CD14-positive monocyte (primary cell): ENCODE data around the gene KIF26A. TPM values are rescaled to one million over a fixed set of nuclear protein-coding genes. Genes with fewer than 3 reads are reported as not detected.

Experiments used
- DNase-seq, 3 donors: peaks; one replicate each; pipeline ENCODE4 v3.0.0-alpha.2; 2011 to 2022
- H2AFZ ChIP-seq: 2 replicates; pipeline ENCODE4 v1.6.0; 2012; ENCODE audit warnings: mild to moderate bottlenecking, low read depth, low read length, inconsistent platforms; ENCODE audit not compliant: insufficient read depth, poor library complexity, severe bottlenecking
- H3K27ac ChIP-seq, 2 donors: 1 replicate in 1 of 2; 2 replicates in 1 of 2; pipeline ENCODE4 v1.5.1; 2012 to 2013; ENCODE audit warnings: low read length in 2 of 2, control low read depth in 1 of 2, inconsistent platforms in 1 of 2, low read depth in 1 of 2, mild to moderate bottlenecking in 1 of 2
- H3K27me3 ChIP-seq, 2 donors: one replicate each; pipeline versions ENCODE4 v1.6.0 to v1.6.1; 2011 to 2013; ENCODE audit warnings: low read length in 2 of 2; ENCODE audit not compliant: control insufficient read depth in 2 of 2, insufficient read depth in 2 of 2
- H3K36me3 ChIP-seq, 2 donors: replicated peaks in 1 of 2; 1 replicate in 1 of 2; 2 replicates in 1 of 2; pipeline versions ENCODE4 v1.5.1 to v1.6.1; 2012 to 2013; ENCODE audit warnings: low read length in 2 of 2, control low read depth in 1 of 2, inconsistent platforms in 1 of 2, mild to moderate bottlenecking in 1 of 2; ENCODE audit not compliant: insufficient read depth in 2 of 2, control insufficient read depth in 1 of 2
- H3K4me1 ChIP-seq, 2 donors: 1 replicate in 1 of 2; 2 replicates in 1 of 2; pipeline versions ENCODE4 v1.5.1 to v1.6.1; 2012 to 2013; ENCODE audit warnings: low read length in 2 of 2, control low read depth in 1 of 2, inconsistent platforms in 1 of 2, mild to moderate bottlenecking in 1 of 2, moderate library complexity in 1 of 2; ENCODE audit not compliant: insufficient read depth in 2 of 2, control insufficient read depth in 1 of 2
- H3K4me2 ChIP-seq: replicated peaks from 2 replicates; pipeline ENCODE3; 2012; ENCODE audit warnings: low read length, moderate library complexity, mild to moderate bottlenecking; ENCODE audit not compliant: poor library complexity, severe bottlenecking; ENCODE audit errors: extremely low read depth
- H3K4me3 ChIP-seq, 3 experiments: fragments of 200-600 bp in 1 of 3; sonication (generic) in 1 of 3; replicated peaks in 1 of 3; 1 replicate in 2 of 3; 2 replicates in 1 of 3; pipeline ENCODE4 v1.5.1; 2011 to 2013; ENCODE audit warnings: low read length in 3 of 3, mild to moderate bottlenecking in 3 of 3, control low read depth in 2 of 3, low read depth in 2 of 3, inconsistent platforms in 1 of 3, moderate library complexity in 1 of 3
- H3K79me2 ChIP-seq: 2 replicates; pipeline ENCODE4 v1.6.0; 2012; ENCODE audit warnings: mild to moderate bottlenecking, control low read depth, inconsistent platforms, low read length, moderate library complexity; ENCODE audit not compliant: insufficient read depth
- H3K9ac ChIP-seq: 2 replicates; pipeline ENCODE4 v1.6.0; 2017; ENCODE audit warnings: low read length, mild to moderate bottlenecking; ENCODE audit not compliant: insufficient read depth, poor library complexity, severe bottlenecking
- H3K9me3 ChIP-seq, 2 donors: replicated peaks in 1 of 2; 1 replicate in 1 of 2; 2 replicates in 1 of 2; pipeline versions ENCODE4 v1.5.1 to v1.6.1; 2012 to 2013; ENCODE audit warnings: low read length in 2 of 2, control low read depth in 1 of 2; ENCODE audit not compliant: control insufficient read depth in 1 of 2, insufficient read depth in 1 of 2
- H4K20me1 ChIP-seq: 2 replicates; pipeline ENCODE4 v1.6.0; 2012; ENCODE audit warnings: mild to moderate bottlenecking, low read length, control low read depth, moderate library complexity; ENCODE audit not compliant: insufficient read depth
- H3K27ac Mint-ChIP-seq, 7 donors: one replicate each; pipeline ENCODE4 v1.8.0; 2020; ENCODE audit warnings: mild to moderate bottlenecking in 7 of 7, mixed read lengths in 7 of 7, moderate library complexity in 6 of 7, inconsistent platforms in 2 of 7
- H3K27me3 Mint-ChIP-seq, 3 donors: one replicate each; pipeline ENCODE4 v1.8.0; 2021 to 2022; ENCODE audit warnings: low read depth in 3 of 3, mild to moderate bottlenecking in 3 of 3, mixed read lengths in 3 of 3, moderate library complexity in 3 of 3, inconsistent platforms in 1 of 3
- H3K36me3 Mint-ChIP-seq, 2 donors: one replicate each; pipeline ENCODE4 v1.8.0; 2020; ENCODE audit warnings: mixed read lengths in 2 of 2, inconsistent platforms in 1 of 2, mild to moderate bottlenecking in 1 of 2
- H3K4me1 Mint-ChIP-seq: one replicate; pipeline ENCODE4 v1.8.0; 2020; ENCODE audit warnings: mild to moderate bottlenecking, mixed read lengths
- H3K4me3 Mint-ChIP-seq, 2 donors: one replicate each; pipeline ENCODE4 v1.8.0; 2020; ENCODE audit warnings: mild to moderate bottlenecking in 2 of 2, mixed read lengths in 2 of 2, moderate library complexity in 1 of 2
- H3K9me3 Mint-ChIP-seq, 7 donors: one replicate each; pipeline ENCODE4 v1.8.0; 2020 to 2022; ENCODE audit warnings: mixed read lengths in 7 of 7, mild to moderate bottlenecking in 6 of 7, moderate library complexity in 6 of 7, inconsistent platforms in 2 of 7
- WGBS: methylation state at CpG from one replicate; pipeline ENCODE4 v1.1.5; 2013; ENCODE audit warnings: missing lambda C conversion rate; ENCODE audit not compliant: insufficient coverage; 5-methylcytosine and 5-hydroxymethylcytosine counted together
- intact Hi-C, 2 donors: fragments of 100-400 bp; cut with micrococcal nuclease; formaldehyde crosslinking; loops; one replicate each; pipeline versions ENCODE4 v1.15.0 to v1.15.1; 2023
- polyA plus RNA-seq, 3 donors: library from polyadenylated mRNA; depleted of rRNA in 1 of 3; unstranded in 2 of 3; stranded (reverse) in 1 of 3; fragments of 300-500 nt in 2 of 3; fragments of >200 nt in 1 of 3; fragmentation: Illumina TruSeq in 2 of 3; gene quantifications; 1 replicate in 2 of 3; 2 replicates in 1 of 3; pipeline ENCODE4 v1.2.3, GENCODE V29; 2012 to 2021
- TF ChIP-seq, protein P1 (sequence below): fragments of 200-600 bp; IDR thresholded peaks from one replicate; pipeline ENCODE4 v1.8.0; 2022; ENCODE audit warnings: antibody characterized with exemption, mild to moderate bottlenecking

Gene KIF26A
- polyA plus RNA-seq, 3 donors = not detected

GRCh38 chr14:104096751-104097700 lies 41.4 kb upstream of the KIF26A start:
- H3K4me2 ChIP-seq = no peak overlapping the region
- H3K27me3 ChIP-seq = no peaks in the 10 kb centered on the region
- H3K79me2 ChIP-seq = no peaks in the 10 kb centered on the region
- TF ChIP-seq, protein P1, sequence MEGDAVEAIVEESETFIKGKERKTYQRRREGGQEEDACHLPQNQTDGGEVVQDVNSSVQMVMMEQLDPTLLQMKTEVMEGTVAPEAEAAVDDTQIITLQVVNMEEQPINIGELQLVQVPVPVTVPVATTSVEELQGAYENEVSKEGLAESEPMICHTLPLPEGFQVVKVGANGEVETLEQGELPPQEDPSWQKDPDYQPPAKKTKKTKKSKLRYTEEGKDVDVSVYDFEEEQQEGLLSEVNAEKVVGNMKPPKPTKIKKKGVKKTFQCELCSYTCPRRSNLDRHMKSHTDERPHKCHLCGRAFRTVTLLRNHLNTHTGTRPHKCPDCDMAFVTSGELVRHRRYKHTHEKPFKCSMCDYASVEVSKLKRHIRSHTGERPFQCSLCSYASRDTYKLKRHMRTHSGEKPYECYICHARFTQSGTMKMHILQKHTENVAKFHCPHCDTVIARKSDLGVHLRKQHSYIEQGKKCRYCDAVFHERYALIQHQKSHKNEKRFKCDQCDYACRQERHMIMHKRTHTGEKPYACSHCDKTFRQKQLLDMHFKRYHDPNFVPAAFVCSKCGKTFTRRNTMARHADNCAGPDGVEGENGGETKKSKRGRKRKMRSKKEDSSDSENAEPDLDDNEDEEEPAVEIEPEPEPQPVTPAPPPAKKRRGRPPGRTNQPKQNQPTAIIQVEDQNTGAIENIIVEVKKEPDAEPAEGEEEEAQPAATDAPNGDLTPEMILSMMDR = no peak
- H3K9me3 ChIP-seq = no peaks in the 10 kb centered on the region
- DNase-seq = no peak
- WGBS = 90% methylated on average over 17 of the region's 25 CpGs
- no peak overlapping the region for H3K4me3 ChIP-seq
- Mint-ChIP-seq H3K4me3 (no peak overlapping the region), H3K27ac (no peak overlapping the region), H3K9me3 (no peaks in the 10 kb centered on the region), H3K36me3 (no peaks in the 10 kb centered on the region), H3K4me1 (peaks cover 3% of the 10 kb centered on the region), H3K27me3 (peaks cover 0 to 4% (median 2%) of the 10 kb centered on the region in 3 donors)
- intact Hi-C loops = no loop called here
- H3K9ac ChIP-seq = no peak overlapping the region
- no peaks in the 10 kb centered on the region for H3K4me1 ChIP-seq
- no peak overlapping the region for H3K27ac ChIP-seq
- H3K36me3 ChIP-seq = no peaks in the 10 kb centered on the region
- H4K20me1 ChIP-seq = no peaks in the 10 kb centered on the region
- no peak overlapping the region for H2AFZ ChIP-seq

DNA sequence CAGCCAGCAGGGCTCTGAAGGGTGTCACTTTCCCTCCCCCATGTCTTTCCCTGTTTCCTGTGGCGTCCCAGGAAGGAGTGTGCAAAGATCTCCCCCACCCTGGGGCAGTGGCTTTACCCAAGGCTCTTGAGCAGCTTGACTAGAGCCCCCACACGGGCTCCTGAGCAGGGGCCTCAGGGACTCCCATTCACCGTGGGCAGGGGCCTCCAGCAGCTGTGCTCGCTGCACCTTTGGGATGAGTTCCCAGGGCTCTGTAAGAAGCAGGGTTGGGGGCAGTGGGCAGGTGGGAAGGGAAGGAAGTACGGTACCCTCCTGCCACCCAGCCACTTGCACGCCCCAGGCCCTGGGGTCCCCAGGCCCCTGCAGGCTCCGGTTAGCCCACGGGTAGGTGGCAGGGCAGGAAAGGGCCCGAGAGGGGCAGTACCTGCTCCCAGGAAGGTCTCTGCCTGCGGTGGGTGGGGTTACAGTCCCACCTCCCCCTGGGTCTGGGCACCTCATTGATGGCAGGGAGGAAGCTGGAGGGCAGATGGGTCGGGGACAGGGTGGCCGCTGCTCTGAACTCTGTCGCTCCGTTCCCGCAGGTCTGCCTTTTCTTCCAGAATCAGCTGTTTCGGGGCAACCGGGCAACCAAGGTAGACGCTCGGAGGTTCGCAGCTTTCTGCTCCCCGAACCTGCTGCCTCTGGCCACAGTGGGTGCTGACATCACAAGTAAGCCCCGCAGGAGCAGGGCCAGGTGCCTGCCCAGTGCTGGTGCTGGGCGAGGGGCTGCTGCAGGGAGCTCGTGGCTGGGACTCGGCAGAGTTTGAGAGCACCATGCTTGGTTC lies 39.9 kb upstream of the KIF26A start:
- Histone ChIP-seq H2AFZ (no peak overlapping the region), H3K4me3 (no peak overlapping the region), H3K9ac (no peak overlapping the region), H3K27ac (no peak overlapping the region), H3K79me2 (no peaks in the 10 kb centered on the region), H3K27me3 (no peaks in the 10 kb centered on the region), H3K4me2 (no peak overlapping the region), H4K20me1 (no peaks in the 10 kb centered on the region), H3K9me3 (no peaks in the 10 kb centered on the region), H3K36me3 (no peaks in the 10 kb centered on the region), H3K4me1 (no peaks in the 10 kb centered on the region)
- Mint-ChIP-seq H3K4me3 (no peak overlapping the region), H3K4me1 (peaks cover 3% of the 10 kb centered on the region), H3K27ac (no peak overlapping the region), H3K27me3 (peaks cover 0 to 6% (median 0%) of the 10 kb centered on the region in 3 donors), H3K36me3 (no peaks in the 10 kb centered on the region), H3K9me3 (no peaks in the 10 kb centered on the region)
- intact Hi-C loops = no loop called here
- WGBS = 87% methylated on average over 23 of the region's 25 CpGs
- DNase-seq = no peak
- TF ChIP-seq, protein P1 = no peak
